HL-60 (cell line): ENCODE measurements around the gene IL9.

ENCODE experiments used
- DNase-seq, 2 experiments: peaks; one replicate each; pipeline ENCODE4 v3.0.0-alpha.2; 2010 to 2020; ENCODE audit warnings: low read depth in 1 of 2, low spot score in 1 of 2
- H3K27ac ChIP-seq: fragments of 250-450 bp; sonication (Bioruptor Pico); replicated peaks from 2 replicates; pipeline ENCODE4 v1.5.1; 2020; ENCODE audit warnings: mild to moderate bottlenecking, moderate library complexity
- H3K27me3 ChIP-seq: fragments of 250-450 bp; sonication (Bioruptor Pico); 2 replicates; pipeline ENCODE4 v1.5.1; 2021; ENCODE audit warnings: mild to moderate bottlenecking, moderate library complexity; ENCODE audit not compliant: insufficient read depth, poor library complexity, severe bottlenecking
- H3K4me3 ChIP-seq: replicated peaks from 2 replicates; pipeline ENCODE4 v1.5.1; 2011; ENCODE audit warnings: mild to moderate bottlenecking, control low read depth, low read length; ENCODE audit not compliant: insufficient read depth
- CTCF ChIP-seq: IDR thresholded peaks from one replicate; pipeline ENCODE4 v1.5.1; 2011; ENCODE audit warnings: low read length, control low read depth, inconsistent platforms; ENCODE audit not compliant: insufficient read depth
- GABPA ChIP-seq: IDR thresholded peaks from 2 replicates; pipeline ENCODE4 v1.6.1; 2012; ENCODE audit warnings: low read depth
- POLR2AphosphoS5 ChIP-seq: IDR thresholded peaks from 2 replicates; pipeline ENCODE4 v1.6.1; 2012; ENCODE audit warnings: low read depth
- REST ChIP-seq: IDR thresholded peaks from 2 replicates; pipeline ENCODE4 v1.6.1; 2012; ENCODE audit warnings: low read depth; ENCODE audit not compliant: insufficient replicate concordance
- SPI1 ChIP-seq: IDR thresholded peaks from 2 replicates; pipeline ENCODE4 v1.6.1; 2012; ENCODE audit warnings: low read depth, mild to moderate bottlenecking, borderline replicate concordance

The IL9 gene

GRCh38 chr5:135874461-135874860 lies 21.2 kb downstream of the IL9 start:
- H3K4me3 ChIP-seq: no peak overlapping the region

GRCh38 chr5:135873831-135874230 lies 21.8 kb downstream of the IL9 start:
- Histone ChIP-seq H3K4me3 (no peak overlapping the region), H3K27me3 (no peaks in the 10 kb centered on the region)

More at GRCh38 chr5:135874461-135874860, 21.2 kb downstream of the IL9 start:
- TF ChIP-seq SPI1: no peak
- no peak for TF ChIP-seq REST
- no peak for TF ChIP-seq POLR2AphosphoS5
- TF ChIP-seq GABPA: no peak
- no peak for TF ChIP-seq CTCF
- no peak for DNase-seq
- no peak overlapping the region for H3K27ac ChIP-seq
- H3K27me3 ChIP-seq: no peaks in the 10 kb centered on the region

More at GRCh38 chr5:135873831-135874230, 21.8 kb downstream of the IL9 start:
- DNase-seq: no peak
- H3K27ac ChIP-seq: no peak overlapping the region
- no peak for TF ChIP-seq REST
- TF ChIP-seq POLR2AphosphoS5: no peak
- no peak for TF ChIP-seq CTCF
- TF ChIP-seq GABPA: no peak
- no peak for TF ChIP-seq SPI1
